ENCODE data around the gene C1GALT1. TPM values are rescaled to one million over a fixed set of nuclear protein-coding genes. Genes with fewer than 3 reads are reported as not detected.

Gene C1GALT1
- 51.0 TPM for total RNA-seq (2013)
- polyA plus RNA-seq (10 to 100 TPM; 12.5 to 47.7 (median 45.1) TPM), polyA minus RNA-seq (8.5 and 14.0 TPM in 2 replicates), total RNA-seq (11.1 to 79.9 (median 54.1) reads per million in 11 experiments)

DNA sequence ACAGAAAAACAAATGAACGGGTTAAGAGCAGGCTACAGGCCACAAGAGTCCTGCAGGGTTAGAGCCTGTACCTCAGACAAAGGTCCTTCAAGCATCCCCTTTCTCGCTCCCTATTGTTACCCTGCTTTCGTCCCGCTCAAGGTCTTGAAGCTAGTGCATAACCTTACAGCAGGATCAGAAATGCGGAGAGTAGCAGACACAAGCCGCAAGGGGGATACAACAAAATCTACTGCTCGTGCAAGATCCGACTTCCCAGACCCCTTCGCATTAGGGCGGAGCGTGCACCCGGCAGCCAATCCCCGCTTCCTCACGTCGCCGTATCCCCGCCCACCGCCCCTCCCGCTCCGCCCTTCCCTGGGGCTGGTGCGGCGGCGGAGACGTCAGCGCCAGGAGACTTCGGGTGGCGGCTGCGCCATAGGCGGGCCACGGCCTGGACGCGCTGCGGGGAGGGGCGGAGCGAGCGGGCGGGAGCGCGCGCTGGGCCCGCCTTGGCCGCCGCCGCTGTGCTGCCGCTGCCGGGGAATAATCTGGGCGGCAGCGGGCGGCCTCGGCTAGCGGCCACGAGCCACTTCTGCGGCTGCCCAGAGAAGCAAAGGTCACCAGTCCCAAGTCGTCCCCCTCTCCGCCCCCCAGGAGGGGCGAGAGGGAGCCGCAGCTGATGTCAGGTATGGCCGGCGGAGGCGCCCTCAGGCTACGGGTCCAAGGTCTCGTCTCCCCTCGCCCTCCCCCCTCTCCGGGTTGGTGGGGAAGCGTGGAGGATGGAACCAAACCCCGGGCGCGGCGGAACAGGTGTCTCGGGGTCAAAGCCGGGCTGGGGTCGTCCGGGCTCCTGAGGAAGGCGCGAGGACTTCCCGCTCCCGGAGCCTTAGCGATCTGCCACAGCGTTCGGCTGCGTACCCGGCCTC is at the start of gene C1GALT1:
TSS of gene C1GALT1 (plus strand) at position 389 of the 905 bp plus-strand sequence. CDS start 51,776 bp downstream, outside the sequence.
- peak; percentile 93 to 98 (median 97) for DNase-seq
- Histone ChIP-seq H3K36me3 (replicated peaks in 1 of 2; ENCODE audit: control insufficient read depth in 1 of 2, insufficient read depth in 2 of 2, low read length in 2 of 2) (peaks cover 0 to 8% of the 10 kb centered on the region in 2 donors), H3K79me2 (ENCODE audit: insufficient read depth, low read length) (peaks cover 48% of the 10 kb centered on the region), H4K20me1 (ENCODE audit: insufficient read depth, low read length) (peaks cover 25% of the 10 kb centered on the region), H3K4me2 (replicated peaks; ENCODE audit: extremely low read depth, low read length, poor library complexity, severe bottlenecking) (peak within 1 kb of the TSS; percentile 95), H3K4me1 (ENCODE audit: control insufficient read depth in 1 of 2, insufficient read depth in 2 of 2, low read length in 2 of 2) (peaks cover 22 to 34% of the 10 kb centered on the region in 2 donors), H3K27me3 (ENCODE audit: control insufficient read depth in 2 of 2, insufficient read depth in 2 of 2, low read length in 2 of 2) (no peaks in the 10 kb centered on the region), H3K4me3 (replicated peaks in 1 of 3; ENCODE audit: low read depth in 2 of 3, low read length in 3 of 3) (peak within 1 kb of the TSS; percentile 84 to 99 (median 87)), H3K9me3 (replicated peaks in 1 of 2; ENCODE audit: control insufficient read depth in 1 of 2, insufficient read depth in 1 of 2, low read length in 2 of 2) (no peaks in the 10 kb centered on the region), H3K27ac (ENCODE audit: low read depth in 1 of 2, low read length in 2 of 2) (peak within 1 kb of the TSS; percentile 97 to 99), H2AFZ (ENCODE audit: insufficient read depth, low read depth, low read length, poor library complexity, severe bottlenecking) (peak within 1 kb of the TSS; percentile 84), H3K9ac (ENCODE audit: insufficient read depth, low read length, poor library complexity, severe bottlenecking) (peak within 1 kb of the TSS; percentile 87)
- TF ChIP-seq CTCF (IDR thresholded peaks at IDR 0.05) = peak; percentile 21
- H3K9me3 Mint-ChIP-seq = no peaks in the 10 kb centered on the region
- peak within 1 kb of the TSS; percentile 96 to 99 (median 98) for H3K27ac Mint-ChIP-seq
- H3K27me3 Mint-ChIP-seq (ENCODE audit: low read depth in 3 of 3) = no peaks in the 10 kb centered on the region
- no peaks in the 10 kb centered on the region for H3K36me3 Mint-ChIP-seq
- intact Hi-C loops (cut with micrococcal nuclease) = loop anchor here (2.0 to 10.0 kb wide), 5 partner anchors 60 to 382 kb away; partner anchors contain the start of gene MIOS (in 1 of the 2)
- peaks cover 37% of the 10 kb centered on the region for H3K4me1 Mint-ChIP-seq
- H3K4me3 Mint-ChIP-seq = peak within 1 kb of the TSS; percentile 86 to 96
- WGBS (ENCODE audit: insufficient coverage) = under 1% methylated on average over 71 of the region's 82 CpGs

DNA sequence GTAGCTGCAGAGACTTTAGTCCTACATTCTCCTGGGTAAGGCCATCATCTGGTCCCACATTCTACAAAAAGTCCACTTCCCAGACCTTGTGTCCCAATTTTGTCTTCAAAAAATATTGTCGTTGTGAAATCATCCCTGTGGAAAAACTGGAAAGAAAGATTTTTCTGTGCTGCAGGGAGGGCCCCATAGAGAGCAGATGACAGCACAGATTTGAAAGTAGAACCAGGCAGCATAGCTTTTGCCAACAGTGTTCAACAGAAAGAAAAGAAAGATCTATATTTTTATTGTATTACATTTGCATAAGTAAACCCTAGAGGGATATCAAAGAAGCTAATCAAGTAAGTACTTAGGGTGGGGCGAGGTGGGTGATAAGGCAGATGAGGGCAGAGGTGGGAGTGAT is 48.3 kb upstream of the C1GALT1 start:
- TF ChIP-seq CTCF (IDR thresholded peaks at IDR 0.05) = no peak
- H3K4me3 ChIP-seq (replicated peaks in 1 of 3; ENCODE audit: low read depth in 2 of 3, low read length in 3 of 3) = no peak overlapping the region
- H3K9me3 Mint-ChIP-seq = peaks cover 0 to 6% (median 4%) of the 10 kb centered on the region in 7 donors
- no peaks in the 10 kb centered on the region for H3K36me3 ChIP-seq (replicated peaks in 1 of 2; ENCODE audit: control insufficient read depth in 1 of 2, insufficient read depth in 2 of 2, low read length in 2 of 2)
- intact Hi-C loops (cut with micrococcal nuclease) = no loop called here
- peaks cover 0 to 3% (median 0%) of the 10 kb centered on the region in 3 donors for H3K27me3 Mint-ChIP-seq (ENCODE audit: low read depth in 3 of 3)
- no peak overlapping the region for H2AFZ ChIP-seq (ENCODE audit: insufficient read depth, low read depth, low read length, poor library complexity, severe bottlenecking)
- WGBS (ENCODE audit: insufficient coverage) = no CpG with 5 or more reads among the region's 2 CpGs
- no peaks in the 10 kb centered on the region for H3K79me2 ChIP-seq (ENCODE audit: insufficient read depth, low read length)
- no peaks in the 10 kb centered on the region for H3K4me1 ChIP-seq (ENCODE audit: control insufficient read depth in 1 of 2, insufficient read depth in 2 of 2, low read length in 2 of 2)
- no peaks in the 10 kb centered on the region for H3K27me3 ChIP-seq (ENCODE audit: control insufficient read depth in 2 of 2, insufficient read depth in 2 of 2, low read length in 2 of 2)
- no peak overlapping the region for H3K27ac Mint-ChIP-seq
- no peak overlapping the region for H3K9ac ChIP-seq (ENCODE audit: insufficient read depth, low read length, poor library complexity, severe bottlenecking)
- DNase-seq = no peak
- peaks cover 10% of the 10 kb centered on the region for H3K4me1 Mint-ChIP-seq
- H4K20me1 ChIP-seq (ENCODE audit: insufficient read depth, low read length) = no peaks in the 10 kb centered on the region
- H3K4me3 Mint-ChIP-seq = no peak overlapping the region
- H3K9me3 ChIP-seq (replicated peaks in 1 of 2; ENCODE audit: control insufficient read depth in 1 of 2, insufficient read depth in 1 of 2, low read length in 2 of 2) = no peaks in the 10 kb centered on the region
- H3K36me3 Mint-ChIP-seq = no peaks in the 10 kb centered on the region
- no peak overlapping the region for H3K4me2 ChIP-seq (replicated peaks; ENCODE audit: extremely low read depth, low read length, poor library complexity, severe bottlenecking)
- no peak overlapping the region for H3K27ac ChIP-seq (ENCODE audit: low read depth in 1 of 2, low read length in 2 of 2)
